Stimulated activated CD8-positive, alpha-beta memory T cell treated with anti-CD3 and anti-CD28 coated beads, Interleukin-15, amount 100 ng/mL, for 24 hours (primary cell): Measurements from ENCODE around the gene RUVBL2.
"Not testable (repeated sequence)": the region's sequence is repeated elsewhere in the genome, so short reads cannot be mapped to it uniquely, and the experiment has no call there.

ENCODE experiments used
- DNase-seq: peaks from one replicate; pipeline ENCODE4 v3.0.0-alpha.2; 2020; ENCODE audit warnings: low read depth

RUVBL2 gene

DNA sequence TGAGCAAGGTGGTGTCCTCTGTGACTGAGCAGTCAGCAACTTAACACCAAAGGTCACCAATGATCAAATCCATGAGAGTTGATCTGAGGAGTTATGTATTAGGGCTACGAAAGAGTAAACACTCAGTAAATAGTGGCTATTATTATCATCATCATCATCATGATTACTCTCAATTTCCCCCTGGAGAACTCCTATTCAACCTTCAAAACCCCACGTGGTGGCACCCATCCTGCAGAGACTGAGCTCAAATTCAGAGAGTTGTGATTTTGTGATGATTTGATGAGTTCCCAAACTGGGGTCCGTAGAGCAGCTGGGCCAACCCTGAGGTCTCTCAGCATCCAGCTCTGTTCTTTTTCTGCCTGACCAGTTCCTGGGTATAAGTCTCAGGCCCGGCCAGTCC, 56.1 kb downstream of the RUVBL2 start:
- not testable (repeated sequence) for DNase-seq

DNA sequence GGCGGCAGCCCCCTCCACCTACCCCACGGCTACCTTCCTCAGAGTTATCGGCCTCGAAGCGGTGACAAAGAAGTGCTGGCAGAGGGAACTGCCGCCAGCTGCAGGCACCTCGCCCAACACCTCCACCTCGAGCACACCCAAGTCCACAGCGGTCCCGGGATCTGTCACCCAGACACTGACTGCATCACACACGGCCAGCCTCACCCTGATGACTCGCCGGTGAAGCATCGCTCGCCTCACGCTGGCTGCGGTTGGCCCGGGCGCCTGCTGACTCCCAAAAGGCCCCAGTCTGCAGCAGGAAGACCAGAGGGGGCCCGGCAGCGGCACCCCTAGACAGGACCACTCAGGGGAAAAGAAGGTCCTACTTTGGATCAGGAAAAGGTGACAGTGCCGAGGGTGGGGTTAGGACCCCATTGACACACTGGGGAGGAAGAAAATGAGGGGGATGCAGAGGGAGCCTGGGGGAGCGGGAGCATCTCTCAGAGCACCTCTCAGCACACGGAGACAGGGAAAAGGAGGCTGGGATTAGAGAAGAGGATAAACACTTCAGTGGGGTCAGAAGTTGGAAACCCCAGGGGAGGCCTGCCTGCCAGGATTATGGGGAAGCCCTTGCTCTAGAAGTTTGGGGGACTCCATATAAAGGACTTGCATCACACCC, 56.8 kb downstream of the RUVBL2 start:
- DNase-seq, result not testable (repeated sequence)

DNA sequence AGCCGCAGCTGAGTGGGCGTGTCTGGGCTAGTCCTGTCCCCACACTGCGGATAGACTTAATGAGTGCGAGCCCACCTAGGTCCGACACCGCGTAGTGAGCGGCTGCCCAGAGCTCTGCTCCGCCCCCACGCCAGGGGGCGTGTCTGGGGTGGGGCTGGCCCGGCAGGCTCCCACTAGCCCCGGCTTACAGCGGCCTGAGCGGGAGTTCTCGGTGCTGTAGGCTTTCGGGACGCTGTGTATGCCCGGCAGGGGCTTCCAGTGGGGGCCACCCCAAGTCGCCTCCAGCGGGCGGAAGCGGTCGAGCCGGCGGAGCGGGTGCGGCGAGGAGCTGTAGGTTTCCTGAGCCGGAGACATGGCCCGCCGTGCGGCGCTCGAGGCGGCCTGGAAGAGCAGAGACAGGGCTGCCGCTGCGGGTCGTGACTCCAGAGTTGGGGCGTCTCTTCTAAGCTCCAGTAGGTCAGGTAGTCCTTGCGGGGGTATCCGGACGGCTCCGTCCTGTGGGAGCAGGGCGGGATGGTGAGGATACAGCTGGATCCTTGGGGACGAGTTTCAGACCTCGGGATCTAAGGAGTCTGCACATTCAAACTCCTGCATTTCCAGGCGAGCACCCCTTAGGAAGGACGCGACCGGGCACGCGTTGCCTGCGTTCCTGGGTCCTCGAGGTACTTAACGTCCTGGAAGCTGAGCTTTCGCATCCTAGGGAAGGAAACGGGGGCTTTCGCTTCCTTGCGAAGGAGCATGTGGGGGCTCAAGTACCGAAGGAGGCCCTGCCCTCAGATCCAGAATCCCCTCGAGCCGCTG, 62.6 kb downstream of the RUVBL2 start:
- DNase-seq, result no peak

DNA sequence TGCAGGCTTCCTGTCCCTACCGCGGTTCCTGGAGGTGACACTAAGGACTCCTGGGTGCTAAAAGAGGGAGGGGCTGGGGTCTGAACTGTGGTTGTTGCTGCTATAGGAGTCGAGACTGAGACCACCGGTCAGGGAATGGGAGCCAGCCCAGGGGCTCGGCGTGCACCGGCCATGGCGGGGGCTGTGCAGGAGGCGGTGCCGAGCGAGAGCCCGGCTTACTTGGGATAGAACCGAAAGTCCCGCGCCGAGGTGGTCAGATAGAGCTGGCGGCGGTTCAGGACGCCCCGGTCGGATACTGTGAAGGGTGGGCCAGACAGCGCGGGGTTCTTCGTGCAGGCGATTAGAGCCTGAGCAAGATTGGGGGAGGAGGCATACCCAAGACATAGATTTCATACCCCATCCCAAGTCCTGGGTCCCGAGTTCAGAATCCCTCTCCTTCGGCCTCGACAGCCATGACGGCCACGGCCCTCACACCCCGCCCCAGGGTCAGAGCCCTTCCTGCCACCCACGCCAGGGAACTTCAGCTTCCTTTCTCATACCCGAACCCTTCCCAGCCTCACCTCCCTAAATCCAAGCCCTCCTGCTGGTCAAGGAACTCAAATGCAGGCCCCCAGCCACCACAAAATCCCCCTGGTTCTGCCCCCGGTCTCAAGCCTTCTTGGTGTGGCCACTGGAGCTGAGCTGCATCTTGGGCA, 63.4 kb downstream of the RUVBL2 start:
- DNase-seq, result not testable (repeated sequence)

DNA sequence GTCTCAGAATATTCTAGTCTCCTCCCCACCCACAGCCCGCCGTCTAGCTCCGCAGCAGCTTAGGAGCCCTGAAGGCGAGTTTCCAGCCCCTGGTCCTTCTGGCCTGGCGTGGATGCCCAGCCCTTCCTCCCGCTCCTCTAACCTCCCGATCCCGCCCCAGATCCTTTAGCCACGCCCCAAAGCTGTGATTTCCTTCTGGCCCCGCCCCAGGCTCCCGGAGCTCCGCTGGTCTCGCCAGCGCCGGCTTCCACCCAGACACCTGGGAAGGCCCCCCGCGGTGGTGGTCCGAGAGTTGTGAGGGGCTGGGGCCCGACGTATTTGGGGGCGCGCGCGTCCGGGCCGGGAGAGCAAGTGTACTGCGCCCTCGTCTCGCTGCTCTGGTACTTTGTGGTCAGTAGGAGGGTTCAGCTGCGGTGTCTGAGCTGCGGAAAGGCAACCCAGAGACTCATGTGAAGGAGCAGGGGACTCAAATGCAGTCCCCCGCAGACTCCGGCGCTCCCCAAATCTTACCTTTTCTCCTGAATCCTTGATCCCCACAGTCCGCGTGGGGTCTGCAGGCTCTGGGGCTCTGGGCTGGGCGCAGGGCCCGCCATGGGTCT, 64.0 kb downstream of the RUVBL2 start, which contains the start of gene CGB7:
CGB7 (minus strand) TSS at position 114 of the 599 bp plus-strand sequence. CDS start 2,374 bp downstream, outside the sequence.
- DNase-seq, result no peak

DNA sequence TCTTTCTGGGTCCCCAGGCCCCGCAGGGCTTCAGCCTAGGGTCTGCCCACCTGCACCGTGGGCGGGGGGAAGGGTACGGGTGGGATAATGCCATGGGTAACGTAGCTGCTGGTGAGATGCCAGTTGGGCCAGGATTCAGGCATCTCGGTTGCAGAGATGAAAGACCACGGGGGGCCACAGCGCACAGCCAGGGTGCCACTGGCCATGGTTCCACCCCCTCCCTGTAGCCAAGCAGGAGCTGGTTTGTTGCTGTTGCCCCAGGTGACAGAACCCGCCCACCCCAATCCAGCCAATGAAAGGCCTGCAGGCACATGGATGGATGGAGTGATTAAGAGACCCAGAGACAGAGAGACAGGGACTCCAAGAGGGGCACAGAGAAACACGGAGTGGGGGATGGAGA, 64.9 kb downstream of the RUVBL2 start:
- no peak for DNase-seq

DNA sequence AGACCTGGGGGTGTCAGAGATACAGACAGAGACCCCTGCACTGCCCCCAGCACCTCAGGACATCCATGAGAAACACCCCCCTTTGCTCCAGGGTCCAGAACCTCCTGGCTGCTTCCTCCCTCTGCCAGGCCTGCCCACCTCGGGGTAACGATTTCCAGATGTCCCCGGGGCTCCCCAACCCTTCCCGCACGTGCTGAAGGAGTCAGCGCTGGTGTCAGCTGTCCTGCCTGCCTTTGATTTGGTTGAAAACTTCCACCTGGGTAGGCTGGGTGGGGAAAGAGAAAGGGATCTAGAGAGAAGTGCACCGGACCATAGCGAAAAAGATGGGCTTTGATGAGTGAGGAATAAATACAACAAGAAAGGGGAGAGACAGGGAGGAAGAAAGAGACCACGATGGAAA, 65.4 kb downstream of the RUVBL2 start:
- DNase-seq, result no peak

DNA sequence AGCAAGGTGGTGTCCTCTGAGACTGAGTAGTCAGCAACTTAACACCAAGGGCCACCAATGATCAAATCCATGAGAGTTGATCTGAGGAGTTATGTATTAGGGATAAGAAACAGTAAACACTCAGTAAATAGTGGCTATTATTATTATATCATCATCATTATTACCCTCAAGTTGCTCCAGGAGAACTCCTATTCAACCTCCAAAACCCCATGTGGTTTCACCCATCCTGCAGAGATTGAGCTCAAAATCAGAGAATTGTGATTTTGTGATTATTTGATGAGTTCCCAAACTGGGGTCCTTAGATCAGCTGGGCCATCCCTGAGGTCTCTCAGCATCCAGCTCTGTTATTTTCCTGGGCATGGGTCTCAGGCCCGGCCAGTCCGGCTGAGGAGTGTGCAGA, 67.3 kb downstream of the RUVBL2 start:
- DNase-seq, result no peak

DNA sequence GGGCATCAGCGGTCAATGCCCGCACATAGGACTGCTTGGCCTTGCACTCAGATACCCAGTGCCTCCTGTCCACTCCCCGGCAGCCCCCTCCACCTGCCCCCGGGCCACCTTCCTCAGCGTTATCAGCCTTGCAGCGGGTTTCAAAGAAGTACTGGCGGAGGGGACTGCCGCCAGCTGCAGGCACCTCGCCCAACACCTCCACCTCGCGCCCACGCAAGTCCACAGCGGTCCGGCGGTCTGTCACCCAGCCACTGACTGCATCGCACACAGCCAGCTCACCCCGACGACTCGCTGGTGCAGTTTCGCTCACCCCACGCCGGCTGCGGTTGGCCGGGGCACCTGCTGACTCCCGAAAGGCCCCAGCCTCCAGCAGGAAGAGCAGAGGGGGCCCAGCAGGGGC, 67.8 kb downstream of the RUVBL2 start:
- no peak for DNase-seq

DNA sequence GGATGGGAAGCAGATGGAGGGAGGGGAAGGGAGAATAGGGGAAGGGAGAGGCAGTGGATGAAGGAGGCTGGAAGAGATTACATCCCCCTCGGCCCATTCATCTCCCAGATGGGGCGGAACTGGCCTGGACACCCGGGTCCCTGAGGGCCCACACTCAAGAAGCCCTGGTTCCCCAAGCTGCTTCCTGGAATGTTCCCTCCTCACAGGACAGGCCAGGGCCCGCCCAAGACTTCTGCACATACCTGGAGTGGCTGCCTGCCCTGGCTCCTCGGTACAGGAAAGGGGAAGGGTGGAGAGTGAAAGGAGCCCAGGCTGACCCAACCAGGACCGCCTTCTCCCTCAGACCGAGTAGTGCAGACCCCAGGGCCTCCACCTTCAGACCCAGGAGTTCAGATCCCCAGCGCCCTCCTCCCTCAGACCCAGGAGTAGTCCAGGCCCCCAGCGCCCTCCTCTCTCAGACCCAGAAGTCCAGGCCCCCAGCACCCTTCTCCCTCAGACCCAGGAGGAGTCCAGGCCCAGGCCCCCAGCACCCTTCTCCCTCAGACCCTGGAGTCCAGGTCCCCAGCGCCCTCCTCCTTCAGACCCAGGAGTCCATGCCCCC, 70.4 kb downstream of the RUVBL2 start:
- no peak for DNase-seq

DNA sequence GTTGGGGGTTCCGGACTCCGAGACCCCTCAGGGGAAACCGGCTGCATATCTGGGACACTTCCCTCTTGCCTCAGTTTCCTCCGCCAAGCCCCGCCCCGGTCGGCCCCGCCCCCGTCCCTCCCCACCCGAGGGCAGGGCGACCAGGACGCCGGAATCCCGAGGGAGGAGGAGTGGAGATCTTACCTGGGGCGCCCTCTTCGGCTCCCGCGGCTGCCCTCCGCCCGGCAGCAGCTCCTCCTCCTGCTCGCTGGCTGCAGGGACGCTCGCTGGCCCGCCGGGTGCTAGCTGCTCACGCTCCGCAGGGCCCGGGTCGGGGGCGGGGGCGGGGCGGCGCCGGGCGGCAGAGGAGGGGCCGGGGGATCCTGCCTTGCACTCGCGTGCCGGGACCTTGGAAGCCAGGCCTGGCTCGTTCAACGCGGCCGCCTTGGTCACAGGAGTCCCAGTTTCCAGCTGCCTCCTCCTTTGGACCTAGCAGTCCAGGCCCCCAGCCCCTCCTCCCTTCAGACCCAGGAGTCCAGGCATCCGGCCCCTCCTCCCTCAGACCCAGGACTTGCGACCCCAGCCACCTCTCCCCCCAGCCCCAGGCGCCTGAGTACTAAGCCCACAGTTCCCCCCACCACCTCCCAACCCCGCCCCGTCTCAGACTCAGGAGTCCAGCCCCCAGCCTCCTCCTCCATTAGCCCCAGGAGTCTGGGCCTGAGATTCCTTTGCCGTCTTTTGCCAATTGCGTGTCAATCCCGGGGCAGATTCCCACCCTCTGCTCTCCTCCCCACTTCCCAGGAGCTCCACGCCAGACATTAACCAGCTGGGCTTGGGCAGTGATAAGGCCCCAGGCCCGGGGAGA, 71.3 kb downstream of the RUVBL2 start, which contains the start of gene NTF4:
NTF4 (minus strand) TSS at position 51 of the 844 bp plus-strand sequence. CDS start 2,821 bp downstream, outside the sequence.
- DNase-seq, result no peak
